Spleen (tissue), 11 donors: ENCODE data around the gene TENM4. TPM values are rescaled to one million over a fixed set of nuclear protein-coding genes. Genes with fewer than 3 reads are reported as not detected.

Source experiments
- DNase-seq: peaks from one replicate; pipeline ENCODE4 v3.0.0-alpha.2; 2020
- H3K27ac ChIP-seq, 8 donors: fragments of 200-600 bp; sonication (generic) in 7 of 8; 1 replicate in 4 of 8; 2 replicates in 4 of 8; pipeline versions ENCODE4 v1.5.0 to v1.8.0; 2016 to 2021; ENCODE audit warnings: inconsistent platforms in 4 of 8, mild to moderate bottlenecking in 4 of 8, moderate library complexity in 1 of 8
- H3K27me3 ChIP-seq, 7 donors: fragments of 200-600 bp; sonication (generic) in 6 of 7; replicated peaks in 1 of 7; 1 replicate in 4 of 7; 2 replicates in 3 of 7; pipeline versions ENCODE4 v1.5.0 to v1.8.0; 2016 to 2021; ENCODE audit warnings: inconsistent platforms in 3 of 7, mild to moderate bottlenecking in 1 of 7
- H3K36me3 ChIP-seq, 6 donors: fragments of 200-600 bp; sonication (generic) in 5 of 6; 1 replicate in 4 of 6; 2 replicates in 2 of 6; pipeline versions ENCODE4 v1.5.0 to v1.8.0; 2016 to 2021; ENCODE audit warnings: inconsistent platforms in 2 of 6
- H3K4me1 ChIP-seq, 6 donors: fragments of 200-600 bp; sonication (generic) in 5 of 6; 1 replicate in 3 of 6; 2 replicates in 3 of 6; pipeline versions ENCODE4 v1.5.0 to v1.8.0; 2016 to 2021; ENCODE audit warnings: inconsistent platforms in 3 of 6
- H3K4me3 ChIP-seq, 8 donors: fragments of 200-600 bp; sonication (generic) in 7 of 8; 1 replicate in 4 of 8; 2 replicates in 4 of 8; pipeline versions ENCODE4 v1.5.0 to v1.8.0; 2016 to 2021; ENCODE audit warnings: inconsistent platforms in 4 of 8, mild to moderate bottlenecking in 4 of 8, moderate library complexity in 2 of 8
- H3K9me3 ChIP-seq, 8 donors: fragments of 200-600 bp; sonication (generic) in 7 of 8; 1 replicate in 4 of 8; 2 replicates in 4 of 8; pipeline versions ENCODE4 v1.5.0 to v1.8.0; 2016 to 2021; ENCODE audit warnings: inconsistent platforms in 4 of 8
- CTCF ChIP-seq, 11 experiments: fragments of 200-600 bp in 7 of 11; fragments of 450-650 bp in 4 of 11; sonication (generic) in 4 of 11; IDR thresholded peaks in 8 of 11; conservative IDR thresholded peaks in 3 of 11; 1 replicate in 7 of 11; 2 replicates in 4 of 11; pipeline versions ENCODE4 v1.4.0 to v1.8.0; 2016 to 2021; ENCODE audit warnings: antibody characterized with exemption in 11 of 11, inconsistent platforms in 4 of 11, mild to moderate bottlenecking in 1 of 11
- POLR2A ChIP-seq, 3 donors: fragments of 450-650 bp; IDR thresholded peaks; one replicate each; pipeline ENCODE4 v1.5.1; 2017; ENCODE audit warnings: antibody characterized with exemption in 3 of 3, mild to moderate bottlenecking in 1 of 3
- POLR2AphosphoS5 ChIP-seq, 3 donors: sonication (generic); formaldehyde crosslinking; IDR thresholded peaks; one replicate each; pipeline ENCODE4 v1.5.1; 2017; ENCODE audit warnings: antibody characterized with exemption in 3 of 3
- WGBS, 5 donors: extraction: QIAGEN DNeasy Blood & Tissue Kit in 3 of 5; methylation state at CpG; one replicate each; pipeline versions ENCODE4 v1.1.5 to v1.1.7; 2013 to 2018; 5-methylcytosine and 5-hydroxymethylcytosine counted together
- intact Hi-C: fragments of 100-400 bp; cut with DNase I; formaldehyde crosslinking; loops from one replicate; pipeline ENCODE4 v1.15.0; 2023; ENCODE audit warnings: low total_unique reads
- polyA plus RNA-seq, 3 donors: library from polyadenylated mRNA; stranded (reverse); fragments of 200-250 nt; gene quantifications; one replicate each; pipeline ENCODE4 v1.2.1, GENCODE V29; 2013
- total RNA-seq, 7 donors: library from RNA; depleted of rRNA in 3 of 7; stranded (reverse); fragments of >200 nt in 3 of 7; fragmentation: NEBNext Ultra II Directional in 4 of 7; extraction: Animal tissue kit (Norgen Biotek cat#: 25700) in 4 of 7; gene quantifications; one replicate each; pipeline versions ENCODE4 v1.1.0 to v1.2.1, GENCODE V29; 2016 to 2021
- donor health status: healthy with polysubstance abuse.
- donor health status: DM: no; HTN: no; CAD: no; lungs with moderate emphysema.
- donor health status: DM: no; HTN: no; CAD: no.
- donor health status: Bipolar disorder and iron deficiency.
- donor health status: healthy.
- donor health status: DM: no; HTN: no; CAD: no.
- donor health status: DM: yes; HTN: yes; CAD: no.

The TENM4 gene
- total and polyA plus RNA-seq, 10 donors, result 0.09 to 4.5 (median 1.2) TPM

- WGBS, 5 donors, result 64 to 78% (median 75%) methylated on average over 8 of the region's 8 CpGs
- no peak overlapping the region for H3K27ac ChIP-seq
Observed at GRCh38 chr11:79330651-79331050, 110.2 kb downstream of the TENM4 start.

GRCh38 chr11:79329561-79329960 lies 111.3 kb downstream of the TENM4 start:
- Histone ChIP-seq H3K36me3 (no peaks in the 10 kb centered on the region), H3K4me3 (no peak overlapping the region), H3K27me3 (no peaks in the 10 kb centered on the region), H3K9me3 (no peaks in the 10 kb centered on the region), H3K4me1 (no peaks in the 10 kb centered on the region), H3K27ac (no peak overlapping the region)
- no peak for DNase-seq
- WGBS, 5 donors, result 60 to 71% (median 65%) methylated on average over 6 of the region's 6 CpGs
- TF ChIP-seq POLR2AphosphoS5 (IDR thresholded peaks at IDR 0.05), result no peak
- TF ChIP-seq CTCF (IDR thresholded peaks at IDR 0.05 in 8 of 11, conservative IDR thresholded peaks at IDR 0.05 in 3 of 11), result no peak
- TF ChIP-seq POLR2A (IDR thresholded peaks at IDR 0.05), result no peak
- intact Hi-C loops, result no loop called here

More at GRCh38 chr11:79330651-79331050, 110.2 kb downstream of the TENM4 start:
- Histone ChIP-seq H3K27me3 (no peaks in the 10 kb centered on the region), H3K36me3 (no peaks in the 10 kb centered on the region), H3K9me3 (no peaks in the 10 kb centered on the region), H3K4me1 (no peaks in the 10 kb centered on the region), H3K4me3 (no peak overlapping the region)
- intact Hi-C loops, result no loop called here
- no peak for TF ChIP-seq CTCF (IDR thresholded peaks at IDR 0.05 in 8 of 11, conservative IDR thresholded peaks at IDR 0.05 in 3 of 11)
- DNase-seq, result no peak

GRCh38 chr11:79328402-79328801 lies 112.4 kb downstream of the TENM4 start:
- no peak for DNase-seq
- intact Hi-C loops, result no loop called here
- Histone ChIP-seq H3K27me3 (no peaks in the 10 kb centered on the region), H3K4me3 (no peak overlapping the region), H3K9me3 (no peaks in the 10 kb centered on the region), H3K27ac (no peak overlapping the region), H3K4me1 (no peaks in the 10 kb centered on the region), H3K36me3 (no peaks in the 10 kb centered on the region)
- no peak for TF ChIP-seq POLR2A (IDR thresholded peaks at IDR 0.05)
- WGBS, 5 donors, result 83 to 90% (median 86%) methylated on average over 9 of the region's 9 CpGs

GRCh38 chr11:79325851-79326250 lies 115.0 kb downstream of the TENM4 start:
- H3K4me3 ChIP-seq, result no peak overlapping the region
- DNase-seq, result no peak
- TF ChIP-seq POLR2A (IDR thresholded peaks at IDR 0.05), result no peak
- TF ChIP-seq CTCF (IDR thresholded peaks at IDR 0.05 in 8 of 11, conservative IDR thresholded peaks at IDR 0.05 in 3 of 11), result no peak
- no peak for TF ChIP-seq POLR2AphosphoS5 (IDR thresholded peaks at IDR 0.05)
- no peaks in the 10 kb centered on the region for H3K4me1 ChIP-seq
- intact Hi-C loops, result no loop called here
- no peak overlapping the region for H3K27ac ChIP-seq
- no peaks in the 10 kb centered on the region for H3K27me3 ChIP-seq
- no peaks in the 10 kb centered on the region for H3K9me3 ChIP-seq
- 86 to 93% (median 89%) methylated on average over 10 of the region's 10 CpGs for WGBS, 5 donors
- no peaks in the 10 kb centered on the region for H3K36me3 ChIP-seq

- H3K27ac ChIP-seq, result no peak overlapping the region
- DNase-seq, result no peak
- H3K4me3 ChIP-seq, result no peak overlapping the region
- H3K27me3 ChIP-seq, result no peaks in the 10 kb centered on the region
- H3K9me3 ChIP-seq, result no peaks in the 10 kb centered on the region
- TF ChIP-seq POLR2A (IDR thresholded peaks at IDR 0.05) (no peak), POLR2AphosphoS5 (IDR thresholded peaks at IDR 0.05) (no peak), CTCF (IDR thresholded peaks at IDR 0.05 in 8 of 11, conservative IDR thresholded peaks at IDR 0.05 in 3 of 11) (no peak)
- intact Hi-C loops, result no loop called here
- no peaks in the 10 kb centered on the region for H3K4me1 ChIP-seq
- WGBS, 5 donors, result 42 to 52% (median 46%) methylated on average over 6 of the region's 6 CpGs
- H3K36me3 ChIP-seq, result no peaks in the 10 kb centered on the region
Observed at GRCh38 chr11:79321263-79321662, 119.6 kb downstream of the TENM4 start.
